SJSA1 (cell line): ENCODE results near the gene PFDN5. TPM values are rescaled to one million over a fixed set of nuclear protein-coding genes. Genes with fewer than 3 reads are reported as not detected.
A peak's percentile ranks its signal among the peaks of the same experiment; 100 is the strongest.

Experiments
- DNase-seq, 2 experiments: peaks; one replicate each; pipeline ENCODE4 v3.0.0-alpha.2; 2015 to 2020; ENCODE audit warnings: low spot score in 2 of 2, low read depth in 1 of 2
- H3K27ac ChIP-seq: fragments of 250-450 bp; sonication (Bioruptor Pico); 2 replicates; pipeline ENCODE4 v1.5.1; 2020; ENCODE audit warnings: mild to moderate bottlenecking, moderate library complexity
- H3K27me3 ChIP-seq: fragments of 250-450 bp; sonication (Bioruptor Pico); replicated peaks from 2 replicates; pipeline ENCODE4 v1.5.1; 2020; ENCODE audit warnings: mild to moderate bottlenecking, moderate library complexity
- H3K36me3 ChIP-seq: fragments of 250-450 bp; sonication (Bioruptor Pico); 2 replicates; pipeline ENCODE4 v1.5.1; 2020; ENCODE audit warnings: mild to moderate bottlenecking
- H3K4me1 ChIP-seq: fragments of 250-450 bp; sonication (Bioruptor Pico); replicated peaks from 2 replicates; pipeline ENCODE4 v1.6.1; 2021; ENCODE audit warnings: mild to moderate bottlenecking
- H3K4me3 ChIP-seq: fragments of 250-450 bp; sonication (Bioruptor Pico); 2 replicates; pipeline ENCODE4 v1.5.1; 2020; ENCODE audit warnings: mild to moderate bottlenecking
- H3K9me3 ChIP-seq: fragments of 250-450 bp; sonication (Bioruptor Pico); replicated peaks from 2 replicates; pipeline ENCODE4 v1.5.1; 2020; ENCODE audit warnings: mild to moderate bottlenecking
- total RNA-seq: library from RNA; depleted of rRNA; stranded (reverse); fragments of >200 nt; shearing (Covaris generic); gene quantifications from 2 replicates; pipeline ENCODE4 v1.2.3, GENCODE V29; 2014

The PFDN5 gene
- total RNA-seq, 1 experiment from 2014 or later, result 450 TPM

- Histone ChIP-seq H3K4me1 (peaks cover 26% of the 10 kb centered on the region), H3K27me3 (no peaks in the 10 kb centered on the region), H3K9me3 (no peaks in the 10 kb centered on the region), H3K27ac (no peak overlapping the region), H3K36me3 (peaks cover 81% of the 10 kb centered on the region), H3K4me3 (no peak overlapping the region)
- no peak for DNase-seq
Observed at GRCh38 chr12:53298164-53298563, 2.8 kb downstream of the PFDN5 start.

- Histone ChIP-seq H3K36me3 (peaks cover 77% of the 10 kb centered on the region), H3K4me3 (peak overlapping the region; percentile 76), H3K27ac (peak overlapping the region; percentile 53), H3K9me3 (no peaks in the 10 kb centered on the region), H3K4me1 (peaks cover 26% of the 10 kb centered on the region), H3K27me3 (no peaks in the 10 kb centered on the region)
- no peak for DNase-seq
Observed at GRCh38 chr12:53299101-53299453, 3.7 kb downstream of the PFDN5 start.

- peak within 1 kb of the TSS; percentile 53 for H3K27ac ChIP-seq
Observed at GRCh38 chr12:53299454-53300180, 4.3 kb downstream of the PFDN5 start, which contains the start of gene MYG1. Gene MYG1 (plus strand): TSS chr12:53299695. CDS start chr12:53299738, 43 bp downstream.

GRCh38 chr12:53300187-53300586 lies 4.8 kb downstream of the PFDN5 start:
- Histone ChIP-seq H3K27me3 (no peaks in the 10 kb centered on the region), H3K27ac (peak overlapping the region; percentile 53), H3K36me3 (peaks cover 73% of the 10 kb centered on the region), H3K9me3 (no peaks in the 10 kb centered on the region), H3K4me3 (peak overlapping the region; percentile 76), H3K4me1 (peaks cover 20% of the 10 kb centered on the region)
- no peak for DNase-seq

More at GRCh38 chr12:53299454-53300180, 4.3 kb downstream of the PFDN5 start, which contains the start of gene MYG1:
- H3K27me3 ChIP-seq, result no peaks in the 10 kb centered on the region
- peaks cover 72% of the 10 kb centered on the region for H3K36me3 ChIP-seq
- DNase-seq, result peak; percentile 83 to 90
- peaks cover 26% of the 10 kb centered on the region for H3K4me1 ChIP-seq
- no peaks in the 10 kb centered on the region for H3K9me3 ChIP-seq
- H3K4me3 ChIP-seq, result peak within 1 kb of the TSS; percentile 76

GRCh38 chr12:53302903-53303302 lies 7.6 kb downstream of the PFDN5 start:
- no peak for DNase-seq
- Histone ChIP-seq H3K4me1 (peaks cover 13% of the 10 kb centered on the region), H3K36me3 (peaks cover 80% of the 10 kb centered on the region)

GRCh38 chr12:53306826-53307225 lies 11.5 kb downstream of the PFDN5 start:
- no peak for DNase-seq
- H3K27me3 ChIP-seq, result no peaks in the 10 kb centered on the region
- no peak overlapping the region for H3K27ac ChIP-seq
- no peaks in the 10 kb centered on the region for H3K9me3 ChIP-seq
- H3K4me3 ChIP-seq, result no peak overlapping the region
- H3K36me3 ChIP-seq, result peaks cover 64% of the 10 kb centered on the region
- H3K4me1 ChIP-seq, result no peaks in the 10 kb centered on the region

More at GRCh38 chr12:53302903-53303302, 7.6 kb downstream of the PFDN5 start:
- Histone ChIP-seq H3K4me3 (no peak overlapping the region), H3K9me3 (no peaks in the 10 kb centered on the region), H3K27ac (no peak overlapping the region), H3K27me3 (no peaks in the 10 kb centered on the region)

GRCh38 chr12:53308276-53308675 lies 12.9 kb downstream of the PFDN5 start:
- no peak overlapping the region for H3K4me3 ChIP-seq
- H3K4me1 ChIP-seq, result no peaks in the 10 kb centered on the region
- peaks cover 49% of the 10 kb centered on the region for H3K36me3 ChIP-seq
- H3K9me3 ChIP-seq, result no peaks in the 10 kb centered on the region
- no peak overlapping the region for H3K27ac ChIP-seq
- no peak for DNase-seq
- no peaks in the 10 kb centered on the region for H3K27me3 ChIP-seq

GRCh38 chr12:53313996-53314395 lies 18.7 kb downstream of the PFDN5 start:
- H3K27ac ChIP-seq, result no peak overlapping the region
- H3K4me1 ChIP-seq, result no peaks in the 10 kb centered on the region
- no peaks in the 10 kb centered on the region for H3K9me3 ChIP-seq
- H3K36me3 ChIP-seq, result peaks cover 32% of the 10 kb centered on the region
- no peaks in the 10 kb centered on the region for H3K27me3 ChIP-seq
- DNase-seq, result no peak
- no peak overlapping the region for H3K4me3 ChIP-seq

- no peak for DNase-seq
- peaks cover 18% of the 10 kb centered on the region for H3K36me3 ChIP-seq
- H3K27me3 ChIP-seq, result no peaks in the 10 kb centered on the region
- H3K4me1 ChIP-seq, result peaks cover 21% of the 10 kb centered on the region
- H3K27ac ChIP-seq, result peak overlapping the region; percentile 84; the same call in 1 of the 2 replicates
- H3K9me3 ChIP-seq, result no peaks in the 10 kb centered on the region
- peak overlapping the region; percentile 70 for H3K4me3 ChIP-seq
Observed at GRCh38 chr12:53320352-53321195, 25.2 kb downstream of the PFDN5 start.

- Histone ChIP-seq H3K36me3 (peaks cover 5% of the 10 kb centered on the region), H3K4me3 (peak overlapping the region; percentile 58), H3K27ac (peak overlapping the region; percentile 87), H3K27me3 (no peaks in the 10 kb centered on the region), H3K9me3 (no peaks in the 10 kb centered on the region), H3K4me1 (peaks cover 26% of the 10 kb centered on the region)
- DNase-seq, result no peak
Observed at GRCh38 chr12:53324113-53324778, 28.9 kb downstream of the PFDN5 start.

- Histone ChIP-seq H3K4me3 (peak overlapping the region; percentile 58), H3K9me3 (no peaks in the 10 kb centered on the region), H3K27ac (peak overlapping the region; percentile 87), H3K4me1 (peaks cover 26% of the 10 kb centered on the region), H3K27me3 (no peaks in the 10 kb centered on the region), H3K36me3 (peaks cover 4% of the 10 kb centered on the region)
- peak; percentile 94 for DNase-seq
Observed at GRCh38 chr12:53324779-53325510, 29.6 kb downstream of the PFDN5 start.

- no peak for DNase-seq
- Histone ChIP-seq H3K4me1 (peaks cover 22% of the 10 kb centered on the region), H3K4me3 (peak overlapping the region; percentile 58), H3K36me3 (no peaks in the 10 kb centered on the region; the same call in 1 of the 2 replicates), H3K9me3 (no peaks in the 10 kb centered on the region), H3K27me3 (no peaks in the 10 kb centered on the region), H3K27ac (peak overlapping the region; percentile 87)
Observed at GRCh38 chr12:53325511-53326061, 30.2 kb downstream of the PFDN5 start.
